VCaP (cell line): ENCODE results near the gene ZNRD2.

Experiments used
- H3K27ac ChIP-seq: fragments of 450-650 bp; 2 replicates; pipeline ENCODE4 v1.5.1; 2017
- TF ChIP-seq, protein P1 (sequence below): fragments of 450-650 bp; conservative IDR thresholded peaks from 2 replicates; pipeline ENCODE4 v1.5.1; 2017; ENCODE audit warnings: mild to moderate bottlenecking, moderate library complexity

The ZNRD2 gene

DNA sequence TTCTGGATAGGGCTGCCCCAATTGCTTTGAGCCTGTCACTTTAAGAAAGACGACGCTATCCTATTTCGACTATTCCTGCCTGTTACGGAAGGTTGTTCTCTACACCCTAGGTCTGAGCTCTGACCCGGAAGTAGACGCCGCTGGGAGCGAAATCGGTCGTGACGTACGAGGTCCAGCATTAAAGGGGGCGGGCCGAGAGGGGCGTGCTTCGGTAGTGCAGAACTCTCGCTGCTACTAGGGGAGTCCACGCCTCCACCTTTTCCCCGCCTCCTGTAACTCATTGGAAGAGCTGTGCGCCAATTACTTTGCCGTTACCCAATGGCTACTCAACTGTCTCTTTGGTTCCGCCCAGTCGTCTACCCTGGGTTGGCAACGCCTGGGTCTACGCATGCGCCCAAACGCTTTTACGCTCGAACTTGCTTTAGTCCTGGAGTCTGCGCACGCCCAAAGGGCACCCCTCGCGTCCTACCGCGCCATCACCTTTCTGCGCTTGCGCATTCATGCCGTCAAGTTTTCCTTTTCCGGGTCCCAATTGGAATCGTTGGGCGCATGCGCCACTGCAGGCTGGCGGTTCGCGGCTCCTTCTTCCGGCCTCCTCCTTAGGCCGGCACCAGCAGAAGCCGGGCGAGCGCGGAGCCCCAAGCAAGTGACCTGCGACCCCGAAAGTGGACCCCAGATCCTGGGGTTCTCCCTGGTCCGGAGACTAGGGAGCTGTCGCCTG, 45.1 kb downstream of the ZNRD2 start, which contains the start of gene PCNX3:
Gene PCNX3 (plus strand): TSS at position 548 of the 721 bp plus-strand sequence. CDS start 536 bp downstream, outside the sequence.
- peak within 1 kb of the TSS; percentile 99 for H3K27ac ChIP-seq
- TF ChIP-seq, protein P1, sequence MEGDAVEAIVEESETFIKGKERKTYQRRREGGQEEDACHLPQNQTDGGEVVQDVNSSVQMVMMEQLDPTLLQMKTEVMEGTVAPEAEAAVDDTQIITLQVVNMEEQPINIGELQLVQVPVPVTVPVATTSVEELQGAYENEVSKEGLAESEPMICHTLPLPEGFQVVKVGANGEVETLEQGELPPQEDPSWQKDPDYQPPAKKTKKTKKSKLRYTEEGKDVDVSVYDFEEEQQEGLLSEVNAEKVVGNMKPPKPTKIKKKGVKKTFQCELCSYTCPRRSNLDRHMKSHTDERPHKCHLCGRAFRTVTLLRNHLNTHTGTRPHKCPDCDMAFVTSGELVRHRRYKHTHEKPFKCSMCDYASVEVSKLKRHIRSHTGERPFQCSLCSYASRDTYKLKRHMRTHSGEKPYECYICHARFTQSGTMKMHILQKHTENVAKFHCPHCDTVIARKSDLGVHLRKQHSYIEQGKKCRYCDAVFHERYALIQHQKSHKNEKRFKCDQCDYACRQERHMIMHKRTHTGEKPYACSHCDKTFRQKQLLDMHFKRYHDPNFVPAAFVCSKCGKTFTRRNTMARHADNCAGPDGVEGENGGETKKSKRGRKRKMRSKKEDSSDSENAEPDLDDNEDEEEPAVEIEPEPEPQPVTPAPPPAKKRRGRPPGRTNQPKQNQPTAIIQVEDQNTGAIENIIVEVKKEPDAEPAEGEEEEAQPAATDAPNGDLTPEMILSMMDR: no peak

DNA sequence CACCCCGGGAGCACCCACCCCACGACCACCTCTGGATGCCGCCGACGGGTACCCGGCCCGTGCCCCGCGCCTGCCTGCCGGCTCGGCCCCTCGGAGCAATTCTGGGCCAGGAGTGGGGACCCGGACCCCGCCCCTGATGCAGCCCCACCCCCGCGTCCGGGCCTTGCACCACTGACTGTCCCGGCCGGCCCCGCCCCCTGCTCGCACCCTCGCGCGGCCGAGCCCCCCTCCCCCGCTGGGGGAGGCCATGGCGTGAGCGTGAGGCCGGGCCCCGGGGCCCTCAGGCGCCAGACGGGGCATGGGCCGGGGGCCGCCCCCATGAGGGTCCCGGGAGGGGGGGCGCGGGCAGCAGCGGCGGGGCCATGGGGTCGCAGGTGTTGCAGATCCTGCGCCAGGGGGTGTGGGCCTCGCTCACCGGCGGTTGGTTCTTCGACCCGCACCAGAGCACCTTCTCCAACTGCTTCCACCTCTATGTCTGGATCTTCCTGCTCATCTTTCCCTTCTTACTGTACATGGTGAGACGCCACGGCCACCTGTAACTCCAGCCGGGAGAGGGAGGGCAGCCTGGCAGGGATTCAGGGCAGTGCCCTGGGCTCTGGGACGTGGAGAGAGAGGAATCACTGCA, 45.8 kb downstream of the ZNRD2 start:
- TF ChIP-seq, protein P1: no peak
- H3K27ac ChIP-seq: peak overlapping the region; percentile 99

DNA sequence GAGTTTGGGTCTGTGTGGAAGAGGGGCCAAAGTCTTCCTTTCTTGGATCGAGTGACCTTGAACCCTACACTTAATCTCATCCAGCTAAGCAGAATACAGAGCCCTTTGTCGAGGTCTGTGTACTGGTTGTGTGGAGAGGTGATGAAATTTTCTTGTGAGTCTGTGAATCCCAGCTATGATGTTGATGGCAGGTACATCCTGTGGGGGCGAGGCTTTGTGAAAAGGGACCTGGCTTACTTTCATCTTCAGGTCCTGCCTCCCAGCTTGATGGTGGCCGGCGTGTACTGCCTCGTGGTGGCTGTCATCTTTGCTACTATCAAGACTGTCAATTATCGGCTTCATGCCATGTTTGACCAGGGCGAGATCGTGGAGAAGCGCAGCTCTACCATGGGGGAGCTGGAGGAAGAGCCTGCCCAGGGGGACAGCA, 46.3 kb downstream of the ZNRD2 start:
- TF ChIP-seq, protein P1: no peak
- H3K27ac ChIP-seq: peak overlapping the region; percentile 99

DNA sequence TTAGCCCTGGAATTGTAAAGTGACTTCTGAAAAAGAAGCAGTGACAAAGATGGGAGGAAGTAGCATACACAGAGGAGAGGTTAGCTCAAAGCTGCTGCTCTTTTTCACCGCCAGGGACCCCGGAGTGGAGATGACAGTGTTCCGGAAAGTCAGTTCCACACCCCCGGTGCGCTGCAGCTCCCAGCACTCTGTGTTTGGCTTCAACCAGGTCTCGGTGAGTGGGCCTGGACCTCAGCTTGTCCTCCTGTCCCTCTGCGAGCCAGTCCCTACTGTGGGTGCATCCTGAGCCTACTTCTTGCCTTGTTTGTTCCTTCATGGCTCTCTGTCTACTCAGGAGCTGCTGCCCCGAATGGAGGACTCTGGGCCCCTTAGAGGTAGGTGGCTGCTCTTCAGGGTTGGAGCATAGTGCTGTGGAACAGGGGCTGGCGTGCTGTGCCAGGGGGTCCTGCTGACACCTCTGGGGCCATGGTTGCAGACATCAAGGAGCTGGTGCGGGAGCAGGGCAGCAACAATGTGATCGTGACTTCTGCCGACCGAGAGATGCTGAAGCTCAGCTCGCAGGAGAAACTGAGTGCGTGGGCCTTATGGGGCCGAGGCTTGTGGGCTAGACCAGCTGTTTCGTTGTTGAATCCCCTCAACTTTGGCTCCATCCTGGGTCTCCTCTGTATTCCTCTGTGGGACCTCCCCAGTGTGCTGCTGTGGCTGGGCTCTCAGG, 47.0 kb downstream of the ZNRD2 start:
- H3K27ac ChIP-seq: peak overlapping the region; percentile 99
- TF ChIP-seq, protein P1: no peak

DNA sequence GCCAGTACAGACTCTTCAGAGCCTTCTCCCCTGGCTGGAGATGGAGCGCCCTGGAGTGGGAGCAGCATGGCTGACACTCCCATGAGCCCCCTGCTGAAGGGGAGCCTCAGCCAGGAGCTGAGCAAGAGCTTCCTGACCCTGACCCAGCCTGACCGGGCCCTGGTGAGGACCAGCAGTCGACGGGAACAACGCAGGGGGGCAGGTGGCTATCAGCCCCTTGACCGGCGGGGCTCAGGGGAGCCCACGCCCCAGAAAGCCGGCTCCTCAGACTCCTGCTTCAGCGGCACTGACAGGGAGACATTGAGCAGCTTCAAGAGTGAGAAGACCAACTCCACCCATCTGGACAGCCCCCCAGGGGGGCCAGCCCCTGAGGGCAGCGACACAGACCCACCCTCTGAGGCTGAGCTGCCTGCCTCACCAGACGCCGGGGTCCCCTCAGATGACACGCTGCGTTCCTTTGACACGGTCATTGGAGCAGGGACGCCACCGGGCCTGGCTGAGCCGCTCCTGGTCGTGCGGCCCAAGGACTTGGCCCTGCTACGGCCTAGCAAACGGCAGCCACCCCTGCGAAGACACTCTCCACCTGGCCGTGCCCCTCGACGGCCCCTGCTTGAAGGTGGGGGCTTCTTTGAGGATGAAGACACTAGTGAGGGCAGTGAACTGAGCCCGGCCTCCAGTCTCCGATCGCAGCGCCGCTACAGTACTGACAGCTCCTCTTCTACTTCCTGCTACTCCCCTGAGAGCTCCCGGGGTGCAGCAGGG, 47.9 kb downstream of the ZNRD2 start:
- peak overlapping the region; percentile 99; the same call in 1 of the 2 replicates for H3K27ac ChIP-seq
- TF ChIP-seq, protein P1: no peak

DNA sequence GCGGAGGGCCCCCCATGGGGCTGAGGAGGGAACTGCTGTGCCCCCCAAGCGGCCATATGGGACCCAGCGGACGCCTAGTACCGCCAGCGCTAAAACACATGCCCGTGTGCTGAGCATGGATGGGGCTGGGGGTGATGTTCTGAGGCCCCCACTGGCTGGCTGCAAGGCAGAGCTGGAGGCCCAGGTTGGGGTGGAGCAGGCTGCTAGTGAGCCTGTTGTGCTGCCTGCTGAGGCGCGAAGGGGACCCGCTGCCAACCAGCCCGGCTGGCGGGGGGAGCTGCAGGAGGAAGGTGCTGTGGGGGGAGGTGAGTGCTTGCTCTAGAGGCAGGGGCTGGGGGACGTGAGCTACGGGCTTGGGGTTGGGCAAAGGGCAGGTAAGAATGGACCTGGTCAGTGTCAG, 48.5 kb downstream of the ZNRD2 start:
- TF ChIP-seq, protein P1: no peak
- peak overlapping the region; percentile 99; the same call in 1 of the 2 replicates for H3K27ac ChIP-seq
